ENCODE results near the gene MRPL2. TPM values are rescaled to one million over a fixed set of nuclear protein-coding genes. Genes with fewer than 3 reads are reported as not detected.

Gene MRPL2
- total and polyA plus RNA-seq, 2 of the 8 experiments (the other 6 are each of a cell fraction or from before 2014, with no cell fraction given): 58.7 to 99.9 TPM

- Histone ChIP-seq H3K79me1 (ENCODE audit: low read depth, low read length) (peaks cover 6% of the 10 kb centered on the region; the same call in 1 of the 2 replicates), H3K4me2 (ENCODE audit: insufficient read depth in 1 of 2, low read depth in 2 of 2, low read length in 2 of 2) (peak overlapping the region; percentile 0 to 29), H2BK12ac (ENCODE audit: low read depth, low read length) (no peak overlapping the region), H3K27ac (ENCODE audit: low read depth, low read length) (no peak overlapping the region), H2BK120ac (replicated peaks; ENCODE audit: low read depth, low read length) (no peak overlapping the region), H3K9ac (replicated peaks in 1 of 4; ENCODE audit: extremely low read depth in 1 of 4, low read depth in 3 of 4, low read length in 3 of 4) (0 out of 7 replicates have a peak overlapping the region, but pooled peaks of 1 of the 4 experiments have one; percentile 13), H3K27me3 (replicated peaks in 1 of 4; ENCODE audit: control insufficient read depth in 3 of 4, extremely low read depth in 1 of 4, insufficient read depth in 3 of 4, low read length in 3 of 4) (no peaks in the 10 kb centered on the region), H3K4me1 (replicated peaks in 1 of 4; ENCODE audit: control insufficient read depth in 3 of 4, insufficient read depth in 4 of 4, low read length in 3 of 4) (peaks cover 3 to 13% (median 6%) of the 10 kb centered on the region in 4 experiments; a peak in 5 of 7 replicates), H2BK20ac (ENCODE audit: low read length) (no peak overlapping the region), H3K23me2 (ENCODE audit: low read depth, low read length) (no peaks in the 10 kb centered on the region), H3K79me2 (ENCODE audit: control insufficient read depth in 1 of 2, insufficient read depth in 2 of 2, low read length in 2 of 2) (peaks cover 3 to 70% of the 10 kb centered on the region in 2 experiments; a peak in 3 of 4 replicates), H2AFZ (ENCODE audit: low read length) (no peak overlapping the region), H3K4ac (replicated peaks; ENCODE audit: insufficient read length, low read depth, low read length) (no peak overlapping the region), H4K8ac (ENCODE audit: extremely low read depth, insufficient read depth, low read length) (no peak overlapping the region), H3K9me3 (ENCODE audit: insufficient read depth in 2 of 2, low read depth in 1 of 2, low read length in 1 of 2) (no peaks in the 10 kb centered on the region), H4K5ac (ENCODE audit: insufficient read length, low read depth, low read length) (no peak overlapping the region), H3K56ac (replicated peaks; ENCODE audit: insufficient read length, low read depth, low read length) (no peak overlapping the region), H2BK15ac (ENCODE audit: low read length) (no peak overlapping the region), H3K23ac (ENCODE audit: insufficient read length) (no peak overlapping the region), H2AK5ac (ENCODE audit: low read depth, low read length) (no peak overlapping the region), H4K20me1 (replicated peaks in 1 of 2; ENCODE audit: control insufficient read depth in 1 of 2, insufficient read depth in 2 of 2, low read length in 2 of 2) (no peaks in the 10 kb centered on the region), H2BK5ac (ENCODE audit: low read depth, low read length) (no peak overlapping the region), H3K18ac (ENCODE audit: extremely low read depth, low read length) (no peak overlapping the region), H4K91ac (replicated peaks; ENCODE audit: insufficient read length, low read length) (no peak overlapping the region), H3K4me3 (ENCODE audit: extremely low read depth in 1 of 4, insufficient read depth in 2 of 4, low read depth in 3 of 4, low read length in 4 of 4) (no peak overlapping the region), H3K36me3 (ENCODE audit: control insufficient read depth in 2 of 4, insufficient read depth in 4 of 4, low read length in 3 of 4) (no peaks in the 10 kb centered on the region), H3K14ac (ENCODE audit: insufficient read length) (no peak overlapping the region)
- DNase-seq (ENCODE audit: low read depth in 1 of 2, low spot score in 2 of 2) (no peak), FAIRE-seq (peak; percentile 36)
- CTCF ChIA-PET (ENCODE audit: partially characterized antibody): no interaction called here
- POLR2A ChIA-PET (ENCODE audit: partially characterized antibody): interaction anchor here (0.6 to 1.1 kb wide), 2 partner anchors 12 to 14 kb away, joined by 3 read pairs; no protein-coding TSS in a partner anchor
- WGBS, 2 experiments (ENCODE audit: extremely low coverage in 1 of 2, insufficient coverage in 1 of 2, insufficient read length in 1 of 2, insufficient replicate concordance in 2 of 2, low coverage in 1 of 2, low lambda C conversion rate in 2 of 2, missing lambda C conversion rate in 1 of 2): 61% methylated on average over 2 of the region's 2 CpGs; no CpG with 5 or more reads in 1 of the 2 experiments
- TF ChIP-seq SRF (IDR thresholded peaks at IDR 0.05; ENCODE audit: low read depth, low read length) (no peak), RNF2 (IDR thresholded peaks at IDR 0.05; ENCODE audit: borderline replicate concordance, low read depth, low read length, missing control alignments, poor library complexity, severe bottlenecking) (no peak), POU5F1 (IDR thresholded peaks at IDR 0.05; ENCODE audit: low read depth, low read length) (no peak)
Measured at GRCh38 chr6:43103253-43103876, 44.1 kb upstream of the MRPL2 start.
